ENCODE data around the gene PIERCE2. TPM values are rescaled to one million over a fixed set of nuclear protein-coding genes. Genes with fewer than 3 reads are reported as not detected.

PIERCE2 gene
- total RNA-seq, 6 experiments from 2014 or later: 0.58 to 1.7 (median 1.1) TPM

DNA sequence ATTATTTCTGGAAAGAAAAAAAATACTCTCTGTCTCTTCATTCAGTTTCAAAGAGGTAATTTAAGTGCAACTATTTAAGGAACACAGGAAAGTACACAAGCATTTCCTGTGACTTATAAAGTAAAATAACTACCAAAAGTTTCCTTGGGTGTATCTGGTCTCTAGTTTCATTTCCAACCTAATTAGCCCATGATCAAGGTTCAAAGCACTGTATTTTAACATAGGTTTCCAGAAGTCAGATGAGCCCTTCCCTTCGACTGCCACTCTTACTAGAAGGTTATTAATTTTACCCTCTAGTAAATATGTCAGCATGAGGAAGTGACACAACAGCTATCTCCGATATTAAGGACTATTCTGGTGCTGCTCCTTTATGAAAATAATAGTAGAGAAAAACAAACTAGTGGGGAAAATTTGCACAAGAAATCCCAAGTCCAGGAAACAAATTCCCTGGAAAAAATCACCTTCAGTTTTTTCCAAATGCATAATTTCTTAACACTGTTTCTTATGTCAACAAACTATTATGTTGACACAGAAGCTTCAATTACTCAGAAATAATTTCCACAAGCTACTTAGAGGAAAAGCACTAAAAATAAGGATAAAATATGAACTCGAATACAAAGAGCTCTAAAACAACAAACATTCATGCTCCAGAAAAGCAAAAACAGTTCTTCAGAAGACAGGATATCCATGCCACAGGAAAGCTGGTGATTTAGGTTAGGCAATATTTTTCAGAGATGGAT is 35.4 kb upstream of the PIERCE2 start:
- no peaks in the 10 kb centered on the region for H3K27me3 Mint-ChIP-seq (ENCODE audit: insufficient read depth)
- H3K27ac Mint-ChIP-seq: no peak overlapping the region
- DNase-seq: no peak
- H3K36me3 Mint-ChIP-seq (ENCODE audit: low read depth): no peaks in the 10 kb centered on the region
- H3K4me3 Mint-ChIP-seq: no peak overlapping the region
- peaks cover 16% of the 10 kb centered on the region for H3K4me1 Mint-ChIP-seq (ENCODE audit: low read depth)
- TF ChIP-seq CTCF (IDR thresholded peaks at IDR 0.05): no peak
- no peaks in the 10 kb centered on the region for H3K9me3 Mint-ChIP-seq

GRCh38 chr15:55379095-55379494 is 29.2 kb upstream of the PIERCE2 start:
- TF ChIP-seq CTCF (IDR thresholded peaks at IDR 0.05): no peak
- peaks cover 6% of the 10 kb centered on the region; the same call in 1 of the 2 replicates for H3K36me3 Mint-ChIP-seq (ENCODE audit: low read depth)
- H3K9me3 Mint-ChIP-seq: no peaks in the 10 kb centered on the region
- H3K4me3 Mint-ChIP-seq: no peak overlapping the region
- no peak overlapping the region for H3K27ac Mint-ChIP-seq
- DNase-seq: no peak
- H3K4me1 Mint-ChIP-seq (ENCODE audit: low read depth): no peaks in the 10 kb centered on the region
- H3K27me3 Mint-ChIP-seq (ENCODE audit: insufficient read depth): no peaks in the 10 kb centered on the region

DNA sequence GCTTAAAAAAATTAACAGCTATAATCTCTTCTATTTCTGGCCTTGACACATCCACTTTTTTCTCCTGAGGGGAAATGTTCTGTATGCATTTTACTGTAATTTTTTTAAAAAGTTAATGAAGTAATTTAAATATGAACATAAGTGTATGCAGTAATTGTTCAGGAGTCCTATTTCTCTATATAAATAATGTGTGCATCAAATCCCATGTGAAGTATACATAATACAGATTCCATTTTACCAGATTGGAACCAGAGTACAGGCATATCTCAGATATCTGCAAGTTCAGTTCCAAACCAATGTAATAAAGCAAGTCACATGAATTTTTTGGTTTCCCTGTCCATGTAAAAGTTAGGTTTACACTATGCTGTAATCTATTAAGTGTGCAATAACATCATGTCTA is 26.7 kb upstream of the PIERCE2 start:
- no peak for DNase-seq
- H3K36me3 Mint-ChIP-seq (ENCODE audit: low read depth): peaks cover 6% of the 10 kb centered on the region; the same call in 1 of the 2 replicates
- H3K27ac Mint-ChIP-seq: no peak overlapping the region
- H3K4me1 Mint-ChIP-seq (ENCODE audit: low read depth): no peaks in the 10 kb centered on the region
- H3K27me3 Mint-ChIP-seq (ENCODE audit: insufficient read depth): no peaks in the 10 kb centered on the region
- no peak for TF ChIP-seq CTCF (IDR thresholded peaks at IDR 0.05)
- no peak overlapping the region for H3K4me3 Mint-ChIP-seq
- H3K9me3 Mint-ChIP-seq: no peaks in the 10 kb centered on the region

GRCh38 chr15:55383687-55384086 is 24.6 kb upstream of the PIERCE2 start:
- H3K4me1 Mint-ChIP-seq (ENCODE audit: low read depth): no peaks in the 10 kb centered on the region; the same call in 1 of the 2 replicates
- H3K4me3 Mint-ChIP-seq: no peak overlapping the region
- H3K9me3 Mint-ChIP-seq: no peaks in the 10 kb centered on the region
- no peaks in the 10 kb centered on the region for H3K27me3 Mint-ChIP-seq (ENCODE audit: insufficient read depth)
- no peak for DNase-seq
- H3K36me3 Mint-ChIP-seq (ENCODE audit: low read depth): peaks cover 6% of the 10 kb centered on the region; the same call in 1 of the 2 replicates
- TF ChIP-seq CTCF (IDR thresholded peaks at IDR 0.05): no peak
- H3K27ac Mint-ChIP-seq: no peak overlapping the region

DNA sequence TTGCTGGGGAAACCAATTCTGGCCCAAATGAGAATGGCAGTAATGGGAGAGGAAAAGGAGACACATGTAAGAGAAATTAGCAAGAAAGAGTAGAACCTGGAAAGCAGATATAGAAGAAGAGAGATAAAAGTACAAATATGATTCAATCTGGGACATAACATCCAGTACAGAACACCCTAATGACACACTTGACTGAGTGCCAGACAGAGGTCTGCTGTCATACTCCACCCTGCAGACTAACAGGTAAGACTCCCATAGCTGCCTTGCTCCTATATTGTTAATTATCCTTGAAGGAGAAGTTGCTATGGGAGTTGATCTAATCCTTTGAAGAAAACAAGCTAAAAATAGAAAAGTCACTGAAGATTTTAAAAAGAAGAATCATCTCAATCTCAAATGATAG is 21.3 kb upstream of the PIERCE2 start:
- Mint-ChIP-seq H3K27ac (no peak overlapping the region), H3K4me1 (ENCODE audit: low read depth) (peaks cover 11% of the 10 kb centered on the region), H3K27me3 (ENCODE audit: insufficient read depth) (no peaks in the 10 kb centered on the region), H3K4me3 (no peak overlapping the region), H3K36me3 (ENCODE audit: low read depth) (peaks cover 6% of the 10 kb centered on the region; the same call in 1 of the 2 replicates), H3K9me3 (no peaks in the 10 kb centered on the region)
- DNase-seq: no peak
- no peak for TF ChIP-seq CTCF (IDR thresholded peaks at IDR 0.05)

Measured in HFFc6 (cell line).